NCI-H510A (cell line): ENCODE results near the gene BRS3.

ENCODE experiments used
- DNase-seq: peaks from one replicate; lab custom pipeline; 2025; lab: John Stamatoyannopoulos, UW

The BRS3 gene

DNA sequence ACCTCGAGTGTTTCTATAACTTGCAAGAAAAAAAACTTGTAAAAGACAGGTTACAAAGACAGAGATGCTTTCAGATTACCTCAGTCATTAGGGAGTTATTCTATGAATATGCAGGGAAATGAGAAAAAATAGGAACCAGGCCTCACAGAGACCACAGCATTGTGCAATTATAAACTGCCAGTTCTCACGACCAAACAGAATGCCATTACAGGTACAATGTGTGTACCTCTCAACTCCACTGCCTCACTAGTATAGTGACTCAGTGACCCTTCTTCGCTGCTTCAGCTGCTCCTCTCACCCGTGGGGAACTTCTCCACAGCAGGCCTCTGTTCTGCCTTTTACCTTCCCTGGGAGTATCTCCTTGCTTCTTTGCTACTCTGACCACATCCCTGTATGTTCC, 7.3 kb downstream of the BRS3 start:
- DNase-seq, result no peak

DNA sequence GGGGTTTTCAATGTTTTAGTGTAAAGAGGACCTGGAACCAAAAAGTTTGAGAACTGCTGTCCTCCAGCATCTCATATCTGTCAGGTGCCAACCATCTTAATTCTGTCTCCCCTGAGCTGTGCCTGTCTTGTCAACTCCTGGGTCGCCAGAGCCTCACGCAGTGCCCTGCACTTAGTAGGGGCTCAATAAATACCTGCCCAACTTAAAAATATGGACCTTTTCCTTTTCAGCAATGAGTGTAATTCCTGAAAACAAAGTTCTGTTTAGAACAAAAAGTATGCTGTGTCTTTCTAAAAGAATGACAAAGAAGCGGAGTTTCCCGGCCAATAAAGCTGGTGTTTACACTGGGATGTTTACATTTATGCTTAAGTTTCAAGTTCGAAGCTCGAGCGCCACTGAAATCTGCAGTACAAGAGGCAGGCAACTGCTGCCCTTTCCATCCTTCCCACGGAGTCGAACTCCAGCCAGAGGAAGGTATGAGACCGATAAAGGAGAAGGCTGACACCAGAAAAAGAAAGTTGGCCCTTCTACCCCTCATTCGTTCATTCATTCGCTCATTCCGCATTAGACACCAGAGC, 8.5 kb downstream of the BRS3 start:
- DNase-seq, result peak; percentile 39

DNA sequence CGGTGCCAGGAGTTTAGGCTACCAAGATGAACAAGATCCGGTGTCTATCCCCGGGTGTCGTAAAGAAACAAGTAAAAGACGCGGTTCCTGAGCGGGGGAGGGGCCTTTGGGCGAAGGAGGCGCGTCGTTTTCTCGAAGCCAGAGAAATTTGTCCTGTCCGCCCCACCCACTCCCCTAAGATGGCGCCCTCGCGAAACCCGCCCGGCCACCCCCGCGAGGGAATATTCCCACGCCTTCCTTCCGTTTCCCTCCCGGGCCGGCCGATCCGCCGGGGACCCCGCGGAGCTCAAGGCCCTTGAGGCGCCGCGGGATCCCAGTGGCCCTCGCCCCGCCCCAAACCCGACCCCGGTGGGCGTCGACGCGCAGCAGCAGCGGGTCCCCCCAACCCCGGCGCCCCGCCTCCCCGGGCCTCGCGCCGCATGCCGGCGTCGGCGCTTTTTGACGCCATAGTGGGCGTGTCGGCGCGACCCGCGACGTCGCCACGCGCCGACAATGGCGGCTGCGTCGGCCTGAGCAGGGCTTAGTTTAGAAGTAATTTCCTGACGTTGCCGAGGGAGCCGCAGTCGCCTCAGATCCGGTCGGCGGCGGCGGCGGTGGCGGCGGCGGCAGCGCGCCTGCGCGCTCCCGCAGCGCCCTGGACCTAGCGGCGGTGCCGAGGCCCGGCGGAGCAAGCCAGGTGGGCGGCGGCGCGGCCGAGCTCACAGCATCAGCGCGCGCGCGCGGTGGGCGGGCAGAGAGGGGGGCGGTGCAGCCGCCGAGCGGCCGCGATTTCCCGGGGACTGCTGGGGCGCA, 9.2 kb downstream of the BRS3 start:
- peak; percentile 75 for DNase-seq

DNA sequence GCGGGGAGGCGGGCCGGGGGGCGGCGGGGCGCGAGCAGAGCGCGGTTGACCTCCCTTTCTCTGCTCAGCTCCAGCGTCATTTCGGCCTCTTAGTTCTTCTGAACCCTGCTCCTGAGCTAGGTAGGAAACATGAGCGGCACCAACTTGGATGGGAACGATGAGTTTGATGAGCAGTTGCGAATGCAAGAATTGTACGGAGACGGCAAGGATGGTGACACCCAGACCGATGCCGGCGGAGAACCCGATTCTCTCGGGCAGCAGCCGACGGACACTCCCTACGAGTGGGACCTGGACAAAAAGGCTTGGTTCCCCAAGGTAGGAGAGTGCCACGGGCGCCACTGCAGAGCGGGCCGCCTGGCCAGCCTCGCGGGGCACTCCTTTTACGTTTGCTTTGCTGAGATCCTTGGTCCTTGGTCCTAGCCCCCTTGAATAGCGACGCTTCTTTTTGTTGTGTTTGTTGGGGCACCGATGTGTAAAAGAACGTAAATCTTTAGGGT, 9.9 kb downstream of the BRS3 start, which contains the start of gene HTATSF1:
Gene HTATSF1 (plus strand): TSS at position 37 of the 497 bp plus-strand sequence. CDS start 93 bp downstream, at position 130.
- DNase-seq, result no peak

DNA sequence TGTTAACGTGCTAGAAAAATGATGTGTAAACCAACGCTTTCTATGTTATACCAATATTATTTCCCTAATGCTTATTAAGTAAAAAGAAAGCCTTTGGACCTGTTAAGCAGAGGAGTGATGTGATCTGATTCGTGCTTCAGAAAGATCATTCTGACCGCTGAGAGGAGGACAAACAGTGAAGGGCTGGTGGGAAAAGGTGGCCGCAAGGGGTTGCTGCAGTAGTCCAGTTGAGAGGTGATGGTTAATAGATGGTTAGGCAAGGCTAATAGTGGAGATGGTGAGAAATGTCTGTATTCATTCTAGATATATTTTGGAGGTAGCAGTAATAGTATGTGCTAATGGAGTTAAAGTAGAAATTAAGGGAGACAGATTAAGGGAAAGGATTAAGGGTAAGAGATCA, 31.3 kb downstream of the BRS3 start:
- no peak for DNase-seq

DNA sequence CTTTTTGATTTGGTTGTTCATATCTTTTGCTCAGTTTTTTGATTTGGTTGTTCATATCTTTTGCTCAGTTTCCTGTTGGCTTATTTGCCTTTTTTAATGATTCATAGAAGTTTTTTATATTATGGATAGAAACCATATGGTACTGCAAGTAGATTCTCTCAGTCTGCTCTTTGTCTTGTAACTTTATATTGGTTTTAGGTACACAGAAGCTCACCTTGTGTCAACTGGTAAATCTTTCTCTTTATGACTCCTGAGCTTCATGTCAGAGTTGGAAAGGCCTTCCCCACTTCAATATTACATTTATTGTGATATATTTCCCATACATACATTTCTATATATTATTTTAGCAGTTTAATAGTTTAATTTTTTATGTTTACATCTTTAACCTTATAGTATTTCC, 36.0 kb downstream of the BRS3 start:
- no peak for DNase-seq

DNA sequence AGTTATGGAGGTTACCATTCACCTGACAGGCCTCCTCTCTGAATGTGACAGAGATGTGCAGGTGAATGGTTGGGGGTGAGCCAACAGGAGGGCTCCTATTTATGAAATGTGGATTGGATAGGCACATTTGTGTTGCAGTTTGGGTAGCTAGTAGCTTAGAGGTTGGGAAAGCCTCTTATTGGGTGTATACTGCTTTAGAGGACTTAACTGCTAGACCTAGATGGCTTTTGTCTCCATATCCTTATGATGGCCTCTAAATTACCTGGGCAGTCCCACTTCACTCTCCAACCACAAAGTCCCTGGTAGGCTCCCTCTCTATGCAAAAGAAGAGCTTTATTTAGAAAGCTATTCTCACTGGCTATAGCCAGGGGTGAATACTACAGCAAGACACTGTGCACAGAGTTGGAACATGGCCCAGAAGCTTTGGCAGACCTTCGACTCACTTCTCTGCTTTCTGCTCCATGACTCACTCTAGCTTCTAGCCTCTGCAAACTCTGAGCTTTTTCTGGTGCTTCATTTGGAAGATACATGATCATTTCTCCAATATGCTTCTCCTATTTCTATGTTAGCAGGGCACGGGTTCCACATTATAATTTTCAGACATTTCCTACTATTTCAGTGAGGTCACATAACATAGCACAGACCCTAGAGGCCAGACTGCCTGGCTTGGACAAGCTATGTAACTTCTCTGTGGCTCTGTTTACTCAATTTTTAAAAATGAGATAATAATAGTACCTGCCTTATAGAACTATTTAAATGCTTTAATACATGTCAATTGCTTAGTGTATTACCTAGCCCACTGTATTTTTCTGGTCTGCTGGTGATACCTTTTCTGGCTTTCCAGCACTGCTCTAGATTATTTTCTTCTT, 38.2 kb downstream of the BRS3 start:
- no peak for DNase-seq

DNA sequence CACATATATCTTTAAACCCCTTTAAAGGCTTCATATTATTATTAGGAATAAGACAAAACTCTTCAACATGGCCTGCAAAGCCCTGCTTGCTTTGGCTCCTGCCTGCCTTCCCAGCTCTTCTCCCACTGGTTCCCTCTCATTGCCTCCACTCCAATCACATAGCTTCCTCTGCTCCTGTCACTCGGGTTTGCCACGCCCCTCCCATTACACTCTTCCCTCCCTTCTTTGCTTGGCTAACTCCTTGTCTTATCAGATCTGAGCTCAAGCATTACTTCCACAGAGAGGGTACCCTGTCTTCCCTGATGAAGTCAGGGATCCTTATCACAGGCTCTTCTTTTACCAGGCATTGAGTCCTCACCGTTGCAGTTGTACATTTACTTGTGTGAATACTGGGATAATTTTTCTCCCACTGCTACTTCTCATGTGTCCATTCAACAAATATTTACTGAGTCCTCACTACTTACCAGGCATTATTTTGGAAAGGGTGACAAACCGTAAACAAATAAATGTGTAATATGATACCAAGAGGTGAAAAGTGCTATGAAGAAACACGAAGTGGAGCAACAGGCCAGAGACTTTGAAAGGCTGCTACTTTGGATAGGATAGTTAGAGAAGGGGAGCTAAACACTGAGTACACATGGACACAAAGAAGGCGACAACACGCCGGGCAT, 41.0 kb downstream of the BRS3 start:
- DNase-seq, result no peak

DNA sequence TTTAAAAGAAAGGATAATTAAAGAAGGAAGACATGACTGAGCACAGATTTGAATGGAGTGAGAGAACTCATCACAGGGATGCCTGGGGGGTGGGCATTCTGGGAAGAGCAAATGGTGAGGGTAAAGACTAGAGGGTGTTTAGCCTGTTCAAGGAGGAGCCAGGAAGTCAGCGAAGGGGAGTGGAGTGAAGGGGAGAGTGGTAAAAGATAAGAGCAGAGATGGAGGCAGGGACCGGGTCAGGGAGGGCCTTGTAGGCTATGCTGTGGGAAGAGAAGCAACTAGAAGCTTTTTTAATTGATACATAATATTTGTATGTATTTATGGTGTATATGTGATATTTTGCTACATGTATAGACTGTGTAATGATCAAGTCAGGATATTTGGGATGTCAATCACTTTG, 42.0 kb downstream of the BRS3 start:
- DNase-seq, result no peak

DNA sequence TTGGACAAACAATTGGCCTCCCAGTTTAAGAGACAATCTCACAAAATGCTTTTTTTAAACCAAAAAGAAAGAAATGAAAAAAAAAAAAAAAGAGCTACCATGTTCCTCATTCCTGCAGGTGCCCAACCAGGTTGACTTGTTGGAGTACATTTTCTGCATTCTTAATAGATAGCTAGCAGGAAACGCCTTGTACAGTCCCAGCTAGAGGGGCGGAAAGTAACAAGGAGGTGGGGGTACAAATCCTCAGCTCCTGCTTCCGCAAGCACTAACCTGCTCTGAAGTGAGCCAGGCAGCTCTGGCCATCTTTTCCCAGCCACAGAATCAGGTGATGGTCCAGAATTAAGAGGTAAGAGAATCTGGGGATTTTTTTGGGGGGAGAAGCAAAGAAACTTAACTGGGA, 44.2 kb downstream of the BRS3 start, which contains the start of gene VGLL1:
Gene VGLL1 (plus strand): TSS at position 265 of the 400 bp plus-strand sequence. CDS start 3,806 bp downstream, outside the sequence.
- no peak for DNase-seq

DNA sequence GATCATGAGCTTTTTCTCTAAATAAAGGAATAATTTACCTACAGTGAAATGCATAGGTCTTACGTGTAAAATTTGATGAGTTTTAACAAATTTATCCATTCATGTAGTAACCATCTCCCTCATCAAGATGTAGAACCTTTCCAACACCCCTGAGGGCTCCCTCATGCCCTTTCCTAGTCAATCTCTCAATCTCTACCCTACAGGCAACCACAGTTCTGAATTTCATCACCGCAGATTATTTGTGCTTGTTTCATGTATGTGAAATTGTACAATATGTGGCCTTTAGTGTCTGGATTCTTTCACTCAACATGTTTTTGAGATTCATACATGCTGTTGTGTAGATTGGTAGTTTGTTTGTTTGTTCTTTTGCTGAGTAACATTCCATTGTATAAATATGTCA, 46.4 kb downstream of the BRS3 start:
- DNase-seq, result no peak

DNA sequence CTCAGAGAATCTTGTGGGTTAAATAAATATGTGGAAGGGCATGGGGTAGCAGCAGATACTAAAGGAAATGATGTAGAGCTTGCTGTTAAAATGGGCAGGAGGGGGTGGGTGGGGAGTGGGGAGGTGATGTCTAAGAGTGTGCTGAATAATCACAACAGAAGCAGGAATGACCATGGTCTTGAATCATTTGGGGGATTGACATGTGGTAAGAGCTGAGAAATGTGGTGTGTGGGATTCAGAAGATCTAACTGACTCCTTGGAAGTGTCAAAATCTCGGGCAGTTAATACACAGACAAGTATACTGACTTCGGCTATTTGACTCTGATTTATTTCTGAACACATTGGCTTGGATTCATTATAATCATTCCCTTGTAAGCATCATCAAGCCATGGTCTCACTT, 51.1 kb downstream of the BRS3 start:
- no peak for DNase-seq

DNA sequence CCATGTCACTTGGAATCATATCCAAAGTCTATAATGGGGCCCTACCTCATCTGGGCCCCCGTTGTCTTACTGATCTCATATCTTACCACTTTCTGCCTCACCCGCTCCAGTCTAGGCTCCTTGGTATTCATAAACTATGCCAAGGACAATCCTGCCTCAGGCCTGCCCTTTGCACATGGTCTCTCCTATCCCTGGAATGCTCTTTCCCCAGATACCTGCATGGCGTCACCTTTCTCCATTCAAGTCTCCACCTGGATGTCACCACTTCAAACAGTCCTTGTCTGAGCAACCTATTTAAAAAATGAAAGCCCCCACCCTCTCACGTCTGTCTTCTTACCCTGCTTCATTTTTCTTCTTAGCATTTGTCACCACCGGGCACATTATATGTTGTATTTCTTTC, 52.5 kb downstream of the BRS3 start:
- DNase-seq, result no peak

DNA sequence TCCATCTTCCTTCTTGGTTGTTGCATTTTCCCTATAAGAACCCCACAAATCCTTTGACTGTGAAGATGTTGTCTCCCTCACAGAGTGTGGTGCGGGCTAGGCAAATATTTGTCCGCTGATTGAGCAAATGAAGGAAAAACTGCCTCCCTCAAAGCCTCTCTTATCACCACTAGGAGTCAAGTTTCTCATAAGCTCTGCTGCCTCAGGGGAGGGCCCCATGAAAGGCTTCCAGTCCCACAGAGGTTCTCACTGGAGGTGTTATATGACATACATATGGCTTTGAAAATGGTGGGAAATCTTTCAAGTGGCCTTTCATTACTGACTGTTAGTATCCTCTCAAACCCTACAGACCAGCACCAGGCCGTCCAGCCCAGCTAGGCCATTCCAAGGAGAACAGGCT, 53.5 kb downstream of the BRS3 start:
- DNase-seq, result no peak

DNA sequence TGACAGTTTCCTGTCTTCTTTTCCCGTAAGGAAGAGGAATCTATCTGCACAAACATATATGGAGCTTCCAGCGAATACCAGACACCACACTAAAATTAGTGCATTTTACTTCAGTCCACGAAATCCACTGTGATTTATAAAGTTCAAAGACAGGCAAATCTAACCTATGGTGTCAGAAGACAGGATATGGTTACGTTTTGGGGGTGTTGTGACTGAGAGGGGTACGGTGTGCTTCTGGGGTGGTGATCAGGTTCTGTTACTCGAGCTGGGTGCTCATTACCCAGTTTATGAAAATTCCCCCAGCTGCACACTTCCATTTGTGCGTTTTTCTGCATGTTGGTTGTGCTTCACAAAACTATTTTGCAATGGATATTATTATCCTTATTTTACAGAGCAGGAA, 54.5 kb downstream of the BRS3 start:
- no peak for DNase-seq
